Lower leg skin (tissue), 4 donors: ENCODE results near the gene GAS7. TPM values are rescaled to one million over a fixed set of nuclear protein-coding genes. Genes with fewer than 3 reads are reported as not detected.

Experiments
- DNase-seq, 2 donors: peaks; one replicate each; pipeline ENCODE4 v3.0.0-alpha.2; 2019; ENCODE audit warnings: low spot score in 2 of 2
- H3K4me3 ChIP-seq: fragments of 200-600 bp; sonication (generic); 2 replicates; pipeline ENCODE4 v1.5.1; 2017; ENCODE audit warnings: mild to moderate bottlenecking, low read depth; ENCODE audit not compliant: poor library complexity, severe bottlenecking
- CTCF ChIP-seq, 3 donors: fragments of 450-650 bp; IDR thresholded peaks; one replicate each; pipeline ENCODE4 v1.5.1; 2016; ENCODE audit warnings: antibody characterized with exemption in 3 of 3, mild to moderate bottlenecking in 3 of 3, moderate library complexity in 2 of 3
- POLR2A ChIP-seq, 2 donors: fragments of 450-650 bp; IDR thresholded peaks; one replicate each; pipeline ENCODE4 v1.6.1; 2016 to 2017; ENCODE audit warnings: antibody characterized with exemption in 2 of 2, mild to moderate bottlenecking in 1 of 2, moderate library complexity in 1 of 2
- WGBS, 2 donors: methylation state at CpG; one replicate each; pipeline ENCODE4 v1.1.5; 2018; 5-methylcytosine and 5-hydroxymethylcytosine counted together
- intact Hi-C: fragments of 100-400 bp; cut with DNase I; formaldehyde crosslinking; loops from one replicate; pipeline ENCODE4 v1.15.0; 2023; ENCODE audit warnings: low total_unique reads
- total RNA-seq, 4 donors: library from RNA; depleted of rRNA; stranded (reverse); fragments of >200 nt; gene quantifications; one replicate each; pipeline ENCODE4 v1.1.0, GENCODE V29; 2016

GAS7 gene
- total RNA-seq, 4 donors from 2014 or later, result 97.8 to 148 (median 117) TPM

- no peak overlapping the region for H3K4me3 ChIP-seq
- DNase-seq, result no peak
- intact Hi-C loops, result no loop called here
- TF ChIP-seq POLR2A (IDR thresholded peaks at IDR 0.05), result no peak
- no peak for TF ChIP-seq CTCF (IDR thresholded peaks at IDR 0.05)
- 87 to 93% methylated on average over 8 of the region's 8 CpGs for WGBS, 2 donors
Measured at GRCh38 chr17:9918352-9918751, 280.1 kb downstream of the GAS7 start.

GRCh38 chr17:9917801-9918200, 280.6 kb downstream of the GAS7 start:
- TF ChIP-seq CTCF (IDR thresholded peaks at IDR 0.05) (no peak), POLR2A (IDR thresholded peaks at IDR 0.05) (no peak)
- intact Hi-C loops, result no loop called here
- H3K4me3 ChIP-seq, result no peak overlapping the region
- no peak for DNase-seq
- 88 to 96% methylated on average over 19 of the region's 19 CpGs for WGBS, 2 donors

GRCh38 chr17:9917131-9917530, 281.3 kb downstream of the GAS7 start:
- intact Hi-C loops, result no loop called here
- 86 to 98% methylated on average over 11 to 13 of the region's 13 CpGs for WGBS, 2 donors
- TF ChIP-seq CTCF (IDR thresholded peaks at IDR 0.05) (no peak), POLR2A (IDR thresholded peaks at IDR 0.05) (no peak)
- no peak for DNase-seq
- H3K4me3 ChIP-seq, result no peak overlapping the region

- TF ChIP-seq POLR2A (IDR thresholded peaks at IDR 0.05) (no peak), CTCF (IDR thresholded peaks at IDR 0.05) (no peak)
- 72 to 73% methylated on average over 8 of the region's 8 CpGs for WGBS, 2 donors
- intact Hi-C loops, result no loop called here
Measured at GRCh38 chr17:9916108-9916507, 282.3 kb downstream of the GAS7 start.

GRCh38 chr17:9913476-9913875, 284.9 kb downstream of the GAS7 start:
- 83 to 93% methylated on average over 5 of the region's 5 CpGs for WGBS, 2 donors
- DNase-seq, result no peak
- H3K4me3 ChIP-seq, result no peak overlapping the region
- no peak for TF ChIP-seq CTCF (IDR thresholded peaks at IDR 0.05)
- TF ChIP-seq POLR2A (IDR thresholded peaks at IDR 0.05), result no peak
- intact Hi-C loops, result no loop called here

More at GRCh38 chr17:9916108-9916507, 282.3 kb downstream of the GAS7 start:
- no peak for DNase-seq
- H3K4me3 ChIP-seq, result no peak overlapping the region
